AG09319 (cell line): ENCODE measurements around the gene MYLK.

Experiments used
- DNase-seq: peaks from one replicate; pipeline ENCODE4 v3.0.0-alpha.2; 2010; ENCODE audit warnings: low read depth; ENCODE audit errors: extremely low read depth
- CTCF ChIP-seq: IDR thresholded peaks from 2 replicates; pipeline ENCODE4 v1.5.1; 2011; ENCODE audit warnings: low read depth, mild to moderate bottlenecking, inconsistent platforms, low read length, moderate library complexity

Gene MYLK

GRCh38 chr3:123640740-123641462 is 243.2 kb downstream of the MYLK start:
- DNase-seq = no peak
- TF ChIP-seq CTCF = no peak

DNA sequence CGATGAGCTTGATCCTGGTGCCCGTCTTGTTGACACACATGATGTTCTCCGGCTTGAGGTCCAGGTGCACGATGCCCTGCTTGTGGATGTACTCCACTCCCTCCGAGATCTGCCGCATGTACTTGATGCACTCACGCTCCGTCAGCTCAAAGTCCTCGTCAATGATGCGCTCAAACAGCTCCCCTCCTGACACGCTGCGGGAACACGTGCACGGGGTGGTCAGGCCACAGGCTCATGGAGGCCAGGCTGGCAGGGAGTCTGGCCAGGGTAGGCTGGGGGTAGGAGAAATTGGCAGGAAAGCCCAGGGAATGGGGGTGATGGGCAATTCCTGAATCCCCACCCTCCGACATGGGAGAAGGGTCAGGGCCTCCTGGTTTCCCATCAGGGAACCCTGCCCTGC is 243.8 kb downstream of the MYLK start:
- DNase-seq = no peak
- no peak for TF ChIP-seq CTCF

DNA sequence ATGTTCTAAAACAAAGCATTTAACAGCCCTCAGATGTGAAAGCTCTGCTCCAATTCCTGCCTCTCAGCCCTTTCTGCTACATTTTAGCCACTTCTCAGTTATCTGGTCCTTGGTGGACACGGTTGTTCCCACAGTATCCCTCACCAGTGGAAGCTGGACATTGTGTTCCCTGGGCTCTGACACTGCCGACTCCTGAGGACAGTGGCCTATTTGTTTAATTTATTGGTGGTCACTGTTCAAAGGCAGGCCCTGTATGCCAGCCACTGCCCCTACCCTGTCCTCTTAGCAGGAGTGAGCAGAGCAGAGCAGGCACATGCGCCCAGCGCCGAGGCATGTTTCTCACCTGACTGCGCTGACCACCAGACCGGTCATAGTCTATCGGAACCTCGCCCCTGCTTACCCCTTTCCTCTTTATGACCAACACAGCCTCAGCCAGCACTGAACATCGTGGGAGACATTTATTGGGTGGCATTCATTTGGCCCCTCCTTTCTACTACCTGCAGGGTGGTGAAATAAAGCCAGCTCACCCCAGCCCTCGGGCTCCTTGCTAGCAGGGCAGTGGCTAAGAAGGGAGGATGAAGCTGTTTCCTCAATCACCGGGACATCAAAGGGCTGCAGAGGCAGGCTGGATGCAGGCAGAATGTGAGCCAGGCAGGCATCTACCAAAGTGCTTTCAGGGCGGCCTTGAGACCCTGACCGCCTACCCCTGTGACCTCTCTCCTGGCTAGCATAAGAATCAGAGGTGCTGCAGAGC is 245.0 kb downstream of the MYLK start:
- DNase-seq = no peak
- TF ChIP-seq CTCF = no peak

DNA sequence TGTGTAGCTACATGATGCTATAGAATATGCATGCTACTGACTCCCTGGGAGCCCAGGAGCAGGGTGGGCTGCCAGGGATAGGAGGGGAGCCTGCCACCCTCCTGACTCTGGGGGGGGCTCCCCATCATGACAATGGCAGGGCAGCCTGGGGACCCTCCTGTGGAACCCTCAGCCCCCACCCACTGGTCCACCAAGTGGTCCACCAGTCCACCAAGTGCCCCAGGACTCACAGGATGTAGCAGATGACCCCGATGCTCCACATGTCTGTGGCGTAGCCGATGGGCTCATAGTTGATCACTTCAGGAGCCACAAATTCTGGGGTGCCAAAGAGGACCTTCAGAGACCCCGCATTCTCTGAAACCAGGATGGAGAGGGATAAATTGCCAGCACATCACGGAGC is 246.3 kb downstream of the MYLK start:
- no peak for TF ChIP-seq CTCF

DNA sequence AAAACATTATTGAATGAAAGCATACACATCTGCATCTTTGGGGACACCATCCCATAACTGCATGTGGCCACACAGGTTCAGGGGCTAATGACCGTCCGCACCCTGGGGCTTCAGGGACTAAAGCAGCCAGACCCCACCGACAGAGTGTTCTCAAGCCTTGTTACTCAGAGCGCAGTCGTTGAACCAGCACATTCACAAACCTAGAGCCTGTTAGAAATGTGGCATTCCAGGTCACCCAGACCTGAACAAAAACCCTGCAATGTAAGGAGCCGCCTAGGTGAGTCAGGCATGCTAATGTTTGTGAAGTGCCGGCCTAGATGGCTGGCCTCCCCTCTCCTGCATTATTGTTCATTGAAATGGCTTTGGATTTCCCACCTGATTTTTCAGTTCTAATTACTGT is 247.0 kb downstream of the MYLK start:
- no peak for DNase-seq
- TF ChIP-seq CTCF = no peak

More for the DNA sequence above, 246.3 kb downstream of the MYLK start:
- DNase-seq = no peak

DNA sequence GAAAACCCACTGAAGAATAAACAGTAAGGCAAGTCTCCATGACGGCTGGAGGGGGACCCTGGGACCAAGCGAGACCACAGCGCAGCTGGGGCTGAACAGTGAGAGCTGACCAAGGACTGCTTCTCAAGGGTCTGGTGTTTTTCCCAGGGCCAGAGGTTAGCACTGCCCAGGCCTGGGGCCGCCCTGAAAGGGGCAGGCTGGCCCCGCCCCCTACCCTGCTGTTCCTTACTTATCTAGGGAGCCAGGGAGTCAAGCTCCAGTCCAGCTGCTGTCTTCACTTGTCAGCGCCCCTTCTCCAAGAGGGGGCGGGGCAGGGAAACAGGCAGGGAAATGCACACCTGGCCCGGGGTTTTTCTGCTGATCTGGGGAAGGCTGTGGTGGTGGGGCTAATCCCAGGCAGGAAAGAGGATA is 247.7 kb downstream of the MYLK start:
- no peak for TF ChIP-seq CTCF

GRCh38 chr3:123635717-123636116 is 248.4 kb downstream of the MYLK start:
- no peak for TF ChIP-seq CTCF
- DNase-seq = no peak

More for the DNA sequence above, 247.7 kb downstream of the MYLK start:
- no peak for DNase-seq
